Measurements from ENCODE around the gene ARHGAP28. TPM values are rescaled to one million over a fixed set of nuclear protein-coding genes. Genes with fewer than 3 reads are reported as not detected.

Gene ARHGAP28
- total and polyA plus RNA-seq, 2 of the 13 experiments (the other 11 are each of a cell fraction or from before 2014, with no cell fraction given) = not detected

DNA sequence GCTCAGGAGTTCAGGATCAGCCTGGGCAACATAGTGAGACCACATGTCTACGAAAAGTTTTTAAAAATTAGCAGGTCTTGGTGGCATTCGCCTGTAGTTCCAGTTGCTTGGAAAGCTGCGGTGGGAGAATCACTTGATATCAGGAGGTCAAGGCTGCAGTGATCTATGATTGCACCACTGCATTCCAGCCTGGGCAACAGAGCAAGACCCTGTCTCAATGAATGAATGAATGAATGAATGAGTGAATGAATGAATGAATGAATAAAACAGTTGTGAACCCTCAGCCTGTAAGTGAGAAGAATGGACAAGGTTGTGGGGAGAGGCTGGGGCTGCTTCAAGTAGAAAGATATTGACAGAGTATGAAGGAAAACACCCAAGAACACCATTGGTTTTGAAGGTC, 48.0 kb downstream of the ARHGAP28 start:
- in situ Hi-C loops (cut with HindIII; ENCODE audit: extremely low pct_ligation_motif_present, low pct_unique_long_range_greater_than_20kb) (no loop called here), intact Hi-C loops (cut with micrococcal nuclease; ENCODE audit: unreplicated experiment) (no loop called here)
- no peak for FAIRE-seq
- no peak for DNase-seq (ENCODE audit: low spot score)
- no peak overlapping the region for H3K9ac ChIP-seq (ENCODE audit: insufficient read depth, low read depth, low read length)
- no peaks in the 10 kb centered on the region for H4K20me1 ChIP-seq (ENCODE audit: insufficient read depth, low read length)
- H3K27ac ChIP-seq (ENCODE audit: extremely low read length, insufficient read depth, low read length) = no peak overlapping the region
- POLR2A ChIA-PET = no interaction called here
- no peaks in the 10 kb centered on the region for H3K9me3 ChIP-seq (ENCODE audit: low read length)
- no peak overlapping the region for H2AFZ ChIP-seq (ENCODE audit: low read length)
- no peaks in the 10 kb centered on the region for H3K4me1 ChIP-seq (ENCODE audit: insufficient read depth, low read length)
- no peak for TF ChIP-seq ZNF468 (CRISPR knock-in tag; IDR thresholded peaks at IDR 0.05)
- no peak for TF ChIP-seq DPF2 (CRISPR knock-in tag; IDR thresholded peaks at IDR 0.05; ENCODE audit: borderline replicate concordance, low read depth)
- TF ChIP-seq KLF16 (CRISPR knock-in tag; IDR thresholded peaks at IDR 0.05) = no peak
- TF ChIP-seq ZNF761 (CRISPR knock-in tag; conservative IDR thresholded peaks at IDR 0.05) = no peak
- no peak for TF ChIP-seq SMAD9 (CRISPR knock-in tag; IDR thresholded peaks at IDR 0.05)
- no peak for TF ChIP-seq SCMH1 (CRISPR knock-in tag; IDR thresholded peaks at IDR 0.05; ENCODE audit: borderline replicate concordance)
- TF ChIP-seq HOXA3 (CRISPR knock-in tag; IDR thresholded peaks at IDR 0.05) = no peak
- TF ChIP-seq, protein P1, sequence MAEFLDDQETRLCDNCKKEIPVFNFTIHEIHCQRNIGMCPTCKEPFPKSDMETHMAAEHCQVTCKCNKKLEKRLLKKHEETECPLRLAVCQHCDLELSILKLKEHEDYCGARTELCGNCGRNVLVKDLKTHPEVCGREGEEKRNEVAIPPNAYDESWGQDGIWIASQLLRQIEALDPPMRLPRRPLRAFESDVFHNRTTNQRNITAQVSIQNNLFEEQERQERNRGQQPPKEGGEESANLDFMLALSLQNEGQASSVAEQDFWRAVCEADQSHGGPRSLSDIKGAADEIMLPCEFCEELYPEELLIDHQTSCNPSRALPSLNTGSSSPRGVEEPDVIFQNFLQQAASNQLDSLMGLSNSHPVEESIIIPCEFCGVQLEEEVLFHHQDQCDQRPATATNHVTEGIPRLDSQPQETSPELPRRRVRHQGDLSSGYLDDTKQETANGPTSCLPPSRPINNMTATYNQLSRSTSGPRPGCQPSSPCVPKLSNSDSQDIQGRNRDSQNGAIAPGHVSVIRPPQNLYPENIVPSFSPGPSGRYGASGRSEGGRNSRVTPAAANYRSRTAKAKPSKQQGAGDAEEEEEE (CRISPR knock-in tag; IDR thresholded peaks at IDR 0.05; ENCODE audit: borderline replicate concordance) = no peak
- no peak for TF ChIP-seq ZFYVE20 (CRISPR knock-in tag; IDR thresholded peaks at IDR 0.05; ENCODE audit: borderline replicate concordance, low read depth)
- no peak for TF ChIP-seq RBAK (CRISPR knock-in tag; IDR thresholded peaks at IDR 0.05)
- TF ChIP-seq, protein P2, sequence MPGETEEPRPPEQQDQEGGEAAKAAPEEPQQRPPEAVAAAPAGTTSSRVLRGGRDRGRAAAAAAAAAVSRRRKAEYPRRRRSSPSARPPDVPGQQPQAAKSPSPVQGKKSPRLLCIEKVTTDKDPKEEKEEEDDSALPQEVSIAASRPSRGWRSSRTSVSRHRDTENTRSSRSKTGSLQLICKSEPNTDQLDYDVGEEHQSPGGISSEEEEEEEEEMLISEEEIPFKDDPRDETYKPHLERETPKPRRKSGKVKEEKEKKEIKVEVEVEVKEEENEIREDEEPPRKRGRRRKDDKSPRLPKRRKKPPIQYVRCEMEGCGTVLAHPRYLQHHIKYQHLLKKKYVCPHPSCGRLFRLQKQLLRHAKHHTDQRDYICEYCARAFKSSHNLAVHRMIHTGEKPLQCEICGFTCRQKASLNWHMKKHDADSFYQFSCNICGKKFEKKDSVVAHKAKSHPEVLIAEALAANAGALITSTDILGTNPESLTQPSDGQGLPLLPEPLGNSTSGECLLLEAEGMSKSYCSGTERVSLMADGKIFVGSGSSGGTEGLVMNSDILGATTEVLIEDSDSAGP (CRISPR knock-in tag; IDR thresholded peaks at IDR 0.05; ENCODE audit: borderline replicate concordance) = no peak
- 71% methylated on average over 3 of the region's 3 CpGs for WGBS (ENCODE audit: low lambda C conversion rate)
- BruUV-seq (replicated peaks) = no TSS peak
- peaks cover 1 to 12% of the 10 kb centered on the region in 2 experiments; a peak in 1 of 5 replicates for H3K27me3 ChIP-seq (ENCODE audit: control insufficient read depth in 1 of 2, insufficient read depth in 2 of 2, low read length in 2 of 2)
- CTCF ChIA-PET (ENCODE audit: low intra/inter-chr PET ratio, low total read pairs) = no interaction called here
- H3K79me2 ChIP-seq (ENCODE audit: insufficient read depth, low read length) = no peaks in the 10 kb centered on the region
- no peak for ATAC-seq
- no peak overlapping the region for H3K4me2 ChIP-seq (ENCODE audit: low read depth, low read length)
- no peaks in the 10 kb centered on the region for H3K36me3 ChIP-seq (replicated peaks in 1 of 2; ENCODE audit: control insufficient read depth in 1 of 2, insufficient read depth in 2 of 2, low read length in 2 of 2)
- H3K4me3 ChIP-seq (replicated peaks in 1 of 3; ENCODE audit: insufficient read depth in 1 of 3, low read depth in 2 of 3, low read length in 3 of 3) = no peak overlapping the region

All from HepG2 (cell line).